DMS114 treated with DMSO at 0.1 percent for 48 hours (cell line): ENCODE results near the gene PHF19.

Experiments
- DNase-seq: peaks from one replicate; lab custom pipeline; 2025; ENCODE audit not compliant: unreplicated experiment; lab: John Stamatoyannopoulos, UW

The PHF19 gene

DNA sequence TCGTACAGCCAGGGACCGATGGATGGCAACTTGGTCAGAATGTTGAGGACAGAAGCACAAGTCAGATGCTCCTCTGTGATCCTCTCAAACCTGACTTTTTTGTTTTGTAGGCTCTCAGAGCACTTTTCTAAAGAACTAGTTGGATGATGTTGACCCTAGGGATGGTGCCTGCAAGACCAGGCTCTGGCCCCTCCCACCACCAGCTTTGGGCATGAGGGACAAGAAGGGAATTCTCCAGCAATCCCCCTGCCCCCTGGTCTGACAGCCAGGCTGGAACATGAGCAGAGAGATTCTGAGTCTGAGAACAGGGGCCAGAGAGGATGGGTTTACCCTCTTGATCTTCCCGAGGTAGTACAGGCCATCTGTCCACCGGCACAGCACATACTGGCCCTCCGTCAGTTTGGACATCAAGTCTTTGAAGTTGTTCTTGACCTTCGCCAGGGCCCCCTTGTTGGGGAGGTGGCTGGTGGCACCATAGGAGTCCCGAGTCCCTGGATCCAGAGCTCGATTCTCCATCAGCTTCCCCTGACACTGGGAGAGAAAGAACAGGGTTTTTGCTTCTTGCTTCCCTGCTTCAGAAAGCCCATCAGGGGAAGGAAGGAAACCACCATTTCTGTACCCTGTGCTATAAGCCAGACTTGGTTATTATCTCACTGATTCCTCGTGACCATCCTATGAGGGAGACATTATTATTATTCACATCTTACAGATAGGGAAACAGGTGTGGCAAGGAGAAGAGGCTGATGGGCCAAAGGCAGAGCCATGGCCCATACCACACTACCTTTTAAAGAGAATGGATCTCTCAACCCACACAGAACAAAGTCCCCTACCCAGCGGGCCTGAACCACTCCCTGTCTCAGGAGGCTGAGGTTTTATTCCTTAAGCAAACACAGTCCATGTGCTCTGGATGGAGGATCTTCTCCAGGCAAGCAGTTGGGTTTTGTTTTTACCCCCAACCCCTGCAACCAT is 2.5 kb downstream of the PHF19 start:
- no peak for DNase-seq

DNA sequence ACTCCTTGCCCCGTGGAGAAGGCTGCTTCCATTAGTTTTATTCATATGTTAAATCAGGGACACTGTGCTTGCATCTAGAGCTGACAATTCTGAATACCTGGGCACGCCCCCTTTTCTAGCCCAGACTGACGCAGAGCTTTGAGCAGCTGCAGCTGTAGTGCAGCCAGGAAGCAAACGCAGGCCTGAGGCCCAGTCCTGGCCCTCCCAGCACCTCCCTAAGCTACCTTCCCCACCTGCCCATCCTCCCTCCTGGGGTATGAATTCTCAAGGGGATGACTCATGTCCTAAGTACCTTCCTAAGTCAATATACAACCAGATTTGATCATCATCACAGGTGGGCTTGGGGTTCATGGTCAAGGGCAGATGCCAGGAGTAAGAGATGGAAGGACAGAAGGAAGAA is 3.5 kb downstream of the PHF19 start:
- DNase-seq, result no peak

DNA sequence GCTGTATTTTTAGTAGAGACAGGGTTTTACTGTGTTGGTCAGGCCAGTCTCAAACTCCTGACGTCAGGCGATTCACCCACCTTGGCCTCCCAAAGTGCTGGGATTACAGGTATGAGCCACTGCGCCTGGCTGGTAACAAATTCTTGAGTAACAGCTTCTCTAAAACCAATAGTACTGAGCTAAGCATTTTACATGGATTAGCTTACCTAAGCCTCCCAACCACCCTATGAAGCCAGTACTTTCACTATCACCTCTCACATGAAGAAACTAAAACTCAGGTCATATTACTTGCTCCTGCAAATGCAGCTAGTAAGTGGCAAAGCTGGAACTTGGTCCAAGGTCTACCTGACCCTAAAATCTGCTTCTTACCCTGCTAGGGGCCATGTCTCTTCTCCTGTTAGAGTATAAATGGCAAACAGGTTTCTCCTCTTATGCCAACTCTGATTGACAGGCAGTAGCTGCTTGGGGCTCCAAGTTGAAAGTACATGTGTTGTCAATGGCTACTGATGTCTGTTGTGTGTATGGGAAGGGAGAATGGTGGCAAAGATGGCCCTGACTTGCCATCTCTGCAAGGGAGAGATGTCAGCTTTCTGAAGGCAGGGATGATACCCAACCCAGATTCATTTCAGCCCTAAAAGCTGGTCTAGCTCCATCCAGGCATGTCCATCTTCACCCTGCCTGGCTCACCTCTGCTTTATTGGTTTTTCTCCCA is 4.0 kb downstream of the PHF19 start:
- DNase-seq, result no peak

DNA sequence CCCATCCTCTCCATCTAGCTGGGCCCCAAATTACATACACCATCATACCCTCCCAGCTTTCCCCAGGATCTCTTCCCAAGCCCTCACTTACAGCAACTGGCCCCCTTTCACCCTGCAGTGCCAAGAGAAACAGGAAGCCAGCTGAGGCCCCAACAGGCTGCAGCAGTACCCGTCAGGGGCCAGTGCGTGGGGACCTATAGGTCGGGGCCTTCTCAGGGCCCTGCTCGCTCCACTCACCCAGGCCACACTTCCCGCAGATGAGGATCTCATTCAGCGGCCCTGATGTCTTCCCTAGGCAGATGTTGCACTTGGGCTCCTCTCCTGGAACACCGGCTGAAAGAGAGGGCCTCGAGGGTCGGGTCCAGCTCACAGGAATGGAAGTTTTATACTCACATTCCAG is 6.8 kb downstream of the PHF19 start:
- no peak for DNase-seq

DNA sequence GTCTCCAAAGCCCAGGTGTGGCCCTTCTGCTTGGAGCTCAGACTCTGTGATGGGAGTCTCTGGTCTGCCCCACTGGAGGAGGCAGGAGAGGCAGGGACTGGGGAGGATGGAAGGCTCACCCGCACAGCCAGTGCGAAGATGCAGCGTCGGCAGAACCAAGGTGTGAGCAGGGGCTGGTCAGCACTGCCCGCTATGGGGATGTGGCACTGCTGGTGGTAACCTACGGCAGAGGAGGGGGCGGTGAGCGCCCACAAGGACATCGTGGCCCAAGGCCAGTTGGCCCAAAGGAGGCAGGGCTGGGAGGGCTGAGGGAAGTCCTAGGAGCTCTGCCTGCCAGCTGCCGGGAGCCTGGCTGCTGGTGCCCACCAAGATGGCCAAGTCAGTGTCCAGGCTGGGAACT is 7.3 kb downstream of the PHF19 start:
- DNase-seq, result no peak

DNA sequence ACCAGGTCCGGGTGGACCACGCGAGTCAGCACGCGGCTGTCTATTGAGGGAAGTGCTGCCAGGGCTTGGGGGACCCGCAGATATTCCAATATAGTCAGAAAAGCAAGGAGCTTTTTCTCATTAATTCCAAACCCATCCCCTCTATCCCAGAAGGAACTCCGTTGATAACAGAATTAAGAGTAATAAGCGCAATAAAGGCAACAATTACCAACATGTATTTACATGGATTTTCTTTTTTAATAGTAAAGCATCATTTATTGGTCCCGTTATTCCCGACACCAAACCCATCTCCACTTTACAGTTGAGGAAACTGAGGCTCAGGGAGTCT is 7.7 kb downstream of the PHF19 start:
- no peak for DNase-seq

DNA sequence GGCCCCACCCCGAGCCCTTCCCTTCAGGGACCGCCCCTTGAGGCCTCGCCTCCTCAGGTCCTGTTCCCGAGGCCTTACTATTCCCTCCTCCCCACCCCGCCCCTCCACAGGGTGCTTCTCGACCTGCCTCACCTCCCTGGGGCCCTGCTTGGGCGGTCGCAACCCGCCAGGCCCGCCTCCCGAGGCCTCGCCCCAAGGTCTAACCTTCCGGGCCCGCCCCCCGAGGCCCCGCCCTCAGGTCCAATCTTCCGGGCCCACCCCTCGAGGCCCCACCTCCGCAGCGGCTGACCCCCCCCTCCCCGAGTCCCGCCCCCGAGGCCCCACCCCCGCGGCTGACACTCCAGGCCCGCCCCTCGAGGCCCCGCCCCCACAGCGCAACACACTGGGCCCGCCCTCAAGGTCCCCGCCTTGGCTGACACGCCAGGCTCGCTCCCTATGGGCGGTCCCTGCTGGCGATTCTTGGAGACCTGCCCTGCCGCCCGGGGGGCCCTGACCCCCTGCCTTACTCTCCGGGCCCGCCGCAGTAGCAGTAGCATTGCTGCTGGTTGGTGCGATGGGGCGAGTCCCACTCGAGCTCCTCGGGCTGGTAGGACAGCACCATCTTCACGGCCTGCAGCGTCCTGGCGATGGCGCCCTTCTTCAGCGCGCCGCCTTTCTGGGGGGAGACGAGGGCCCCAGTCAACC is 8.2 kb downstream of the PHF19 start:
- DNase-seq, result peak; percentile 16

DNA sequence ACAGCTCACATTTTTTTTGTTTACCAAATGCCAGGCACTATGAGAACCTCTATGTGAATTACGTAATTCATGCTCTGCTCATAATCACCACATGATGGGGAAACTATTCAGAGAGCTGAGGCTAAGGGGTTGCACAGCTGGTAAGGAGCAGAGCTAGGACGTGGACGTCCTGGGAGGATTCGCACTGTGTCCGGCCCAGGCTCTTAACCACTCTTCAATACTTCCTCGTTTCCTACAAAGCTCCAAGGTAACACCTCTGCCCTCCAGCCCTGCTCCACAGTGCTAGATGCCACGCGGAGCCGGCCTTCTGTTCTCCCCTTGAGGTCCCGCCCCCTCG is 8.7 kb downstream of the PHF19 start:
- no peak for DNase-seq

DNA sequence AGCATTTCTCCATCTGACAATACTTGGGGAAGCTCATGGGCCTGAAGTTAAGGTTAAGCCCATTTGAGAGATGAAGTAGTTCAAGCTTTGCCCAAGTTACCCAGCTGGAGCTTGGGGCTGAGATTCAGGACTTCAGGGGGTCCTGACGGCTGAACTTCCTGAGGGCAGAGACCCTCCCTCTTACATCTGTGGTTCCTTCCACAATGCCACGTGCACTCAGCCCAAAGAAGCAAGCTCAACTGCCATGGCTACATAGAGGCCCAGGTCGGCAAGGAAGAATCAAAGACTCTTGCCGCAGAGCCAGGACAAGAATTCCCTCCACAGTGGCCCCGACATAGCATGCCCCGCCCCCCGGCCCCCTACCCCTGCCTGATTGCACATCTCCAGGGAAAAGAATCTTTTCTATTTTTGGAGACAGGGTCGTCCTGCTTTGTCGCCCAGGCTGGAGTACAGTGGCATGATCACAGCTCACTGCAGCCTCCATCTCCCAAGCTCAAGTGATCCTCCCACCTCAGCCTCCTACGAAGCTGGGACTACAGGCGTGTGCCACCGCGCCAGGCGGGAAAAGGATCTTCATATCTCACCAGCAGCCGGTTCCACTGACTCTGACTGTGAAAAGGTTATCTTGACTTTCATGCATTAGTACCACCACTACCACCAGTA is 9.2 kb downstream of the PHF19 start:
- DNase-seq, result no peak

DNA sequence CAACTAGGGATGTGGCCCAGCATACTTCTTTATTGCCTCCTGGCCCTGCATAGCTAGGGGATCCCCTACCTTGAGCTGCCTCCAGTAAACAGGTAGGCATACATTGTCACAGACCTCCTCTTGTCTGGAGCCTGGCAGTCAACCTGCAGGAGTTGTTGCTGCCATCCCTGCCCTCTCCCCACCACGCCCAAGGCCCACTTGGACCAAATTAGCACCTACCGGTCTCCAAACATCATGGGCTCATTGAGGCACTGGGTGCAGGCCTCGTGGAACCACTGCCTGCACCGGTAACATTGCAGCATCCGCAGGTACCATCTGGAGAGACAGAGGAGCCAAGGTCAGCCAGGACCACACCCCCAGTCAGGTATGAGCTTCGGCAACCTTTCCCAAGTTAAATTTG is 10.3 kb downstream of the PHF19 start:
- no peak for DNase-seq

DNA sequence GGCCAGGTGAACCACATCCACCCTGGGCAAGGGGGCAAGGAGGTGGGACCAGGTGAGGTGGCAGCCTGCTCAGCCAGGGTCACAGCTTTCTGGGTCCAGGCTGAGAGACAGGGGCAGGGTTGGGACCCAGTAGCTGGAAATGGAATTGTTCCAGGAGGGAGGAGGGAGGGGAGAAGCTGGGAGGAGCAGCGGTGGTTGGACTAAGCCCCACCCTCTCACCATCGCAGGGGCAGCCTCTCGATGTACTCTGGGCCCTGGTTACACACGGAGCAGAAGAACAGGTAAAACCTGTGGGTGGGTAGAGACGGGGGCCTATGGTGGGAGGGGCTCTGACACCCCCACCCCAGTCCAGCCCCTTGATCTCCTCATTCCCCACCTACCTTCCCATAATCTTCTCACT is 11.2 kb downstream of the PHF19 start:
- no peak for DNase-seq

DNA sequence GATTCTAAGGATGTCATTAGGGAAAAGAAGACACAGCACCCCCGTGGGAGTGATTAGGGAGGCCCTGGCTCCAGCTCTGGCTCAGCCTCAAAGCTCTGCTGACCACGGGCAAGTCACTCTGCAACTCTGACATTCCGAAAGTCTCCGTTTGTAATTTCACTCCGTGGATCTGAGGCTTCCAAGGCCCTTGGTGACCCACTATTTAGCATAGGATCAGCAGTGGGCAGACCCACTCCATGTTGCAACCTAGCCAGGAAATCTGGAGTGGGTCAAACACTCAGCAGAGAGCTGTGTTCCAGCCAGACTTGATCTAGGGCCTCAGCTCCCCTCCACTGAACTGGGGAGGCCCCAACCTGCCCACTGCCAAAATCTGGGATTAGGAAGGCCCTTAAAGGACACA is 11.8 kb downstream of the PHF19 start:
- no peak for DNase-seq

DNA sequence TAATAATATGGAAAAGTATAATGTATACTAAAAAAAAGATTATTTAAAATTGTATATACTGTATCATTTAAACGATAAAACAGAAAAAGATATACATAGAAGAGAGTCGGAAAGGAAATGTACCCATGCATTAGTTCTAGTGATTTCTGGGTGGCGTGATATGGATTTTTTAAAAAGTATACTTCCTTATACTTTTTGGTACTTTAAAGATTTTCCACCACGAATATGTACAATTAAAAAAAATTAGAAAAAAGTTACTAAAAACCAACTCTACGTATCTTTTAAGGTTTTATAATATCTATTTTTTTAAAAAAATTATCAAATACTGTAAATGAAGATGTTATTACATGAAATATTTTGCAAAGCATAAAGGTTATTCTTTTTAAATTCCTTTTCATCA is 12.3 kb downstream of the PHF19 start:
- no peak for DNase-seq

DNA sequence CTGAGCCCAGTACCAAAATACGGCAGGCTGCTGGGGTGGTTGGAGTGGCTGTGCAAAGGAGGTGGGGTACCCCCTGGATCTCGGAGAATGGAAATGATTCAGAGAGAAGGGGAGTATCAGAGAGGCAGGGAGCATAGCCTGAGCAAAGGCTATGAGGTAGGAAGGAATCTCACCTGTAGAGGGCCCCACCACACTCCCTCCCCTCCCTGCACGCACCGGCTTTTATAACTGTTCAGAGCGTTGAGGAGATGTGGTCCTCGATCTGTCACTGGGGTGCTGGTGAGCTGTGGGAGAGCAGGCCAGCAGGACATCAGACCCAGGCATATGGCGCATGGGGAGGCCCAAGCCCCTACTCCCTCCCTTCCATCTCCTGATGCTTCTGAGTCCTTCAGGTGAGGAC is 13.2 kb downstream of the PHF19 start:
- no peak for DNase-seq

DNA sequence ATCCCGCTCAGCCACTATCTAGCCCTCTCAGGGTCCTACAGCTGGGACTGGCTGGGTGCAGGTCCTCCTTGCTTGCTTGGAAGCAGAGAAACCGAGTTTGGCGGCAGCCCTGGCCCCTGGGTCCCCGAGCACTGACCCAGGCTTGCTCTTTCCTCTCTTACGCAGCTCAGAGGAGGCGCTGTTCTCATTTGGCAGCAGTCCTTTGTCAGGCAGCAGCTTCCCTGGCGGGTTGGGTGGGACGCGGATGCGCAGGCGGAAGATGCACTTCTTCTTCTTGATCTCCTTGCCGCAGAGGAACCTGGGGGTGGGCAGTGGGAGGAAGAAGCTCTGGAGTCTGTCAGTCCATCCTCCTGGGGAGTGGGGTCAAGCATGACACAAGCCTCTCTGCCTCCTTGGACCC is 14.5 kb downstream of the PHF19 start:
- no peak for DNase-seq

DNA sequence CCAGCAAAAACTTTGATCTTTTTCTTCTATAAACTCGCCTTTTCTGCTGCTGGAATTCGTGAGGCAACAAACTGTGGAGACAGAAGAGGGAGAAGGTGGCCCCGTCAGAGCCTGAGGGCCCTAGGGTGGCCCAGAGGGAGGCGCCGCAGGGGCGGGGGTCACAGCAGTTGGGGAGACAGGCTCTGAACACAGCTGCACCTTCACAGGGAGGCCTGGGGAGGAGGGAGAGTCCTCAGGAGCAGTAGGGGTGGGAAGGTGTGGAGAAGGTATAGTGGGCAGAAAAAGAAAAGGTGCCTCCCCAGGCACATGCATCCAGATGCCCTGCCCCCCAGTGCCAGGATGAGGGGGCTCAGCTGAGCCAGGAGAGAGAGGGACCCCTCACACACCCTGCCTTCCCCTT is 15.1 kb downstream of the PHF19 start:
- DNase-seq, result no peak

DNA sequence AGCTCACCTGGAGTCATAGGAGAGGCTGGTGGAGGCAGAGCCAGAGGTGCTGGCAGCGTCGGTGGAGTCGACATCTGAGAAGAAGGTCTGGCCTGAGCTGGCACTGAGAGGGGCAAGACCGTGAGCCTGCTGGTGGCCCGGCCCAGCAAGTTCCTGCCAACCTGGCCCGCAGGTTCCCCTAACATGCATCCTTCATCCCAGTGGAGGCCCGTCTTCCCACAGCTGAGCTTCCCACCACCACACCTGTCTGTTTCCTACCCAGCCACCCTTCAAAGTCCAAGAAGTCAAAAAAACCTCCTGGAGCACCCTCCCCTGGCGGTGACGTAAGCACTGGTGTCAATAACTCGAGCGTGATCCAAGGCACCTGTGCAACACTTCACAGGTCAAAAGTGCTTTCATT is 16.9 kb downstream of the PHF19 start:
- no peak for DNase-seq

DNA sequence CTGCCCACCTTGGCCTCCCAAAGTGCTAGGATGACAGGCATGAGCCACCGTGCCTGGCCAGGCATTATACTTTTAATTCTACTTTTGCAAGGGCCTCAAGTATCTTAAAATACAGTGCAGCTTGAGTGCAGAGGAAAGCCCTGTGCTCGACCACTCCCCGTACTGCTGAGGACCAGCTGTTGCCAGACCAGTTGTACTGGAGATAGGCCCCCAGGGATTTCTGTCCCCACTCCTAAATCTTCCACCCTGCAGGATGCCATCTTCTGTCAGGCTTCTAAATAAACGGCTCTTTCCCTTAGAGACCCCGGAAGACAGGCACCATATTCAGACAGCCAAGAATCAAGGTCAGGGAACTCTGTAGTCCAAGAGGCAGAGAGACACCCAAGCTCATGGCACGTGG is 17.6 kb downstream of the PHF19 start:
- no peak for DNase-seq

DNA sequence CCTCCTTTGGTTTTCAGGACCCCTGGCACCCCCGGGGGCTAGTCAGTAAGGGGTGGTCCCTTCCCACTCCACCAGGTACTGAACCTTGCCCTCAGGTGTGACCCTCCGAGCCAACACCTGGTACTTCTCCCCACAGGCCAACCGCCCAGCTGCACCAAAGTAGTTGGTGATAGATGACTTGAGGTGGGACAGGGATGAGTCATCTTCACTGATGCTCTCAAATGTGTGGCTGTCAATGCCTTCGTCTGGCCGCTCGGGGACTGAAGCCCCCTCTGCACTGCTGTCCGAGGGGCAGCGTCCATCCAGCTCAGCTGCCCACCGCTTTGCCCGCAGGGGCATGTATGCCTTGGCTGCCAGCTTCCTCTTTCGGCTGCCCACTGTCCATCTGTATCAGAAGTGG is 19.1 kb downstream of the PHF19 start:
- no peak for DNase-seq

DNA sequence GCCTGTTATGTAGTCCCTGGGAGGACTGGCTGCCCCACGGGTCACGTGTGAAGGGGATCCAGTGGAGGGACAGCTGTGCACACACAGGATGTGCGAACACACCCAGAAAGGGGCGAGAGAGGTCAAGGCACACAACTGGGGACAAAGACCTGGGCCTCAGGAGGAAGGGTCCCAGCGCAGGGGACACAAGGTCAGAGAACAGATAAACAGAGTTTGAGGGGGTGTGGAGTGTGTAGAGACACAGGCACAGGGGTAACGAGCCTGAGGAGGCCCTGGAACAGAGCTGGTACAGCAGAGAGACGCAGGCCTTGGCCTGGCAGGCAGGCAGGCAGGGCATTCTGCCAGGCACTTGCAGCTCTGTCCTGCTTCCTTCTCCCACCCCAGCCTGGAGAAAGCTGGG is 19.5 kb downstream of the PHF19 start:
- no peak for DNase-seq

DNA sequence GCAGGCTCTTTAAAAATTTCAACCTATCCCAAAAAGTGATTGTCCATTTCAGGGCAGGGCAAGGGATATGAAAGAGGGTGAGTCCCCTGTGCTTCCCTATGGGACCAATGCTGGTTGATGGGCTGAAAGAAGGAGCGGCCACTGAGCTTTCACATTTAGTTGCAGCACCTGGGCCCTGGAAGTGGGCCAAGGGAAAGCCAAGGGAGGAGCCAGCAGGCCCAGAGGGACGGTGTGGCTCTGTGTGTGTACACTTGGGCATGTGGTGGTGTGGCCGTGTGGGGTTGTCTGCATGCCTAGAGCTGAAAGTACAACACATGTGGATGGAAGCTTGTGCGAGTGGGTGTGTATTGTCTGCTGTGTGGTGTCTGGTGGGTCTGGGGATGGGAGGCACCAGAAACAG is 20.3 kb downstream of the PHF19 start:
- no peak for DNase-seq
